ENCODE data around the gene MAB21L4.

DNA sequence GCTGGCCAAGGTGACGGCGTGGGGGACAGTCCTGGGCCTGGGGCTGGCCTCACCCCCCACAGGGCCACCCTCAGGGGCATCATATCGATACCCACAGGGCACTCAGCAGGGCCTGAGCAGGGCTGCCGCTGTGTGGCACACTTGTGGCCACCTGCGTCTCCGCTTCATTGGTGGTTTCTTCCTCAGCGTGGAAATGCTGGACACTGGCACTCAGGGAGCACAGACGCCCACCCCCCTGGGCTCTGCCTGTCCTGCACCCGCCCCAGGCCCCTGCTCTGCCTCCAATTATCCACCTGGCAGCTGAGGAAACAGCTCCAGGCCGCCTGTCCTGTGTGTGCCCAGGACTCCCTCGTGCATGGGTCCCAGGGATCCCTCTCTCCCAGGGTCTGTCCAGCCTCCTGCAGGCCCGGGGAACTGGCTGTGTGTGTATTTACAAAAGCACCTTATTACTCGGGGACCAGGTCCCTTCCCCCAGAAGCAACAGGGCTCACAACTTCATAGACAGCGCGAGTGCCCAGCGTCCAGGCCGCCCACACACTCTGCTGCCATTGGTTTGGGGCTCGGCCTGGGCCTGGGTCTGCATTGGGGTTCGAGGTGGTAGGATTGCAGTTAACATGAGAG is 23.3 kb upstream of the MAB21L4 start:
- TF ChIP-seq CTCF (IDR thresholded peaks at IDR 0.05) (no peak), SIN3A (IDR thresholded peaks at IDR 0.05; ENCODE audit: borderline replicate concordance, insufficient read depth, low read depth, low read length) (no peak), POLR2AphosphoS5 (IDR thresholded peaks at IDR 0.05; ENCODE audit: low read depth, low read length) (no peak), TCF7L2 (IDR thresholded peaks at IDR 0.05; ENCODE audit: low read depth, low read length) (no peak)
- TF ChIP-seq, protein P1, sequence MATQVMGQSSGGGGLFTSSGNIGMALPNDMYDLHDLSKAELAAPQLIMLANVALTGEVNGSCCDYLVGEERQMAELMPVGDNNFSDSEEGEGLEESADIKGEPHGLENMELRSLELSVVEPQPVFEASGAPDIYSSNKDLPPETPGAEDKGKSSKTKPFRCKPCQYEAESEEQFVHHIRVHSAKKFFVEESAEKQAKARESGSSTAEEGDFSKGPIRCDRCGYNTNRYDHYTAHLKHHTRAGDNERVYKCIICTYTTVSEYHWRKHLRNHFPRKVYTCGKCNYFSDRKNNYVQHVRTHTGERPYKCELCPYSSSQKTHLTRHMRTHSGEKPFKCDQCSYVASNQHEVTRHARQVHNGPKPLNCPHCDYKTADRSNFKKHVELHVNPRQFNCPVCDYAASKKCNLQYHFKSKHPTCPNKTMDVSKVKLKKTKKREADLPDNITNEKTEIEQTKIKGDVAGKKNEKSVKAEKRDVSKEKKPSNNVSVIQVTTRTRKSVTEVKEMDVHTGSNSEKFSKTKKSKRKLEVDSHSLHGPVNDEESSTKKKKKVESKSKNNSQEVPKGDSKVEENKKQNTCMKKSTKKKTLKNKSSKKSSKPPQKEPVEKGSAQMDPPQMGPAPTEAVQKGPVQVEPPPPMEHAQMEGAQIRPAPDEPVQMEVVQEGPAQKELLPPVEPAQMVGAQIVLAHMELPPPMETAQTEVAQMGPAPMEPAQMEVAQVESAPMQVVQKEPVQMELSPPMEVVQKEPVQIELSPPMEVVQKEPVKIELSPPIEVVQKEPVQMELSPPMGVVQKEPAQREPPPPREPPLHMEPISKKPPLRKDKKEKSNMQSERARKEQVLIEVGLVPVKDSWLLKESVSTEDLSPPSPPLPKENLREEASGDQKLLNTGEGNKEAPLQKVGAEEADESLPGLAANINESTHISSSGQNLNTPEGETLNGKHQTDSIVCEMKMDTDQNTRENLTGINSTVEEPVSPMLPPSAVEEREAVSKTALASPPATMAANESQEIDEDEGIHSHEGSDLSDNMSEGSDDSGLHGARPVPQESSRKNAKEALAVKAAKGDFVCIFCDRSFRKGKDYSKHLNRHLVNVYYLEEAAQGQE (IDR thresholded peaks at IDR 0.05; ENCODE audit: insufficient read depth in 1 of 2, low read depth in 2 of 2, low read length in 1 of 2) = no peak
